NT2/D1 (cell line): ENCODE results near the gene C4B.
"Not testable (repeated sequence)": the region's sequence is repeated elsewhere in the genome, so short reads cannot be mapped to it uniquely, and the experiment has no call there.

Experiments
- SUZ12 ChIP-seq: IDR thresholded peaks from 2 replicates; pipeline ENCODE4 v1.6.1; 2011; ENCODE audit not compliant: insufficient read length, insufficient read depth; ENCODE audit errors: extremely low read depth
- ZNF274 ChIP-seq: IDR thresholded peaks from 2 replicates; pipeline ENCODE4 v1.6.1; 2011; ENCODE audit warnings: mild to moderate bottlenecking, low read depth, low read length

DNA sequence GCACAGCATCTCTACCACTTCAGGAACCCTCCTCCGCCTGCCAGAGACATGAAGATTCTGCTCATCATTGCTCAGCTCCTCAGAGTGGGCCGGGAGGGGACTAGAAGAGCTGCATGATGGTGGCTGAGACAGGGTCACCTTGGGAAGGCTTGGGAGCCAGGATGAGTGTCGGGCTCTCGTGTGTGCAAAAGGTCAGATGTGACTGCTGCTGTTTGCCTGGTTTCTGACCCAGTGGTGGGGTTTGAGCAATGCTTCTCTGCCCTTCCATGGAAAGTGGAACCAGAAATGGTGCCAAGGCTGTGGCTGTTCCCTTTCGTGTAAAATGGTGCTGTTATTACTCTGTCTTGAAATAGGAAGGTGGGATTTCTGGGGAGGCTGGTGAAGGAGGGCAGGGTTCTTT, 33.6 kb upstream of the C4B start:
- not testable (repeated sequence) for TF ChIP-seq ZNF274, SUZ12
